GM12878 (cell line): Measurements from ENCODE around the gene PSTPIP2.

Experiments used
- BACH1 ChIP-seq: fragments of 450-650 bp; IDR thresholded peaks from 2 replicates; pipeline ENCODE4 v1.6.1; 2017; ENCODE audit warnings: mild to moderate bottlenecking, borderline replicate concordance
- CTCF ChIP-seq, 3 experiments: IDR thresholded peaks in 2 of 3; conservative IDR thresholded peaks in 1 of 3; 2 replicates each; pipeline ENCODE4 v1.5.1; 2011; ENCODE audit warnings: low read depth in 3 of 3, low read length in 3 of 3, mild to moderate bottlenecking in 3 of 3, control low read depth in 2 of 3, moderate library complexity in 2 of 3, inconsistent platforms in 1 of 3, mixed read lengths in 1 of 3; ENCODE audit not compliant: control insufficient read depth in 2 of 3, insufficient read depth in 1 of 3; ENCODE audit errors: extremely low read depth in 1 of 3
- ETV6 ChIP-seq, 2 experiments: fragments of 450-650 bp in 1 of 2; IDR thresholded peaks in 1 of 2; conservative IDR thresholded peaks in 1 of 2; 2 replicates each; pipeline ENCODE4 v1.6.1; 2014; ENCODE audit warnings: antibody characterized with exemption in 1 of 2, borderline replicate concordance in 1 of 2, low read depth in 1 of 2, mild to moderate bottlenecking in 1 of 2, moderate library complexity in 1 of 2
- EZH2 ChIP-seq: IDR thresholded peaks from 2 replicates; pipeline ENCODE4 v1.6.1; 2012; ENCODE audit warnings: low read depth, mild to moderate bottlenecking, control low read depth, inconsistent platforms, low read length, borderline replicate concordance; ENCODE audit not compliant: control insufficient read depth
- NFIC ChIP-seq: IDR thresholded peaks from 2 replicates; pipeline ENCODE4 v1.6.1; 2012; ENCODE audit warnings: low read depth, mild to moderate bottlenecking, inconsistent platforms, low read length, moderate library complexity
- POLR2A ChIP-seq: IDR thresholded peaks from 2 replicates; pipeline ENCODE4 v1.6.1; 2011; ENCODE audit warnings: low read depth, mild to moderate bottlenecking, low read length
- POLR2AphosphoS5 ChIP-seq: IDR thresholded peaks from 2 replicates; pipeline ENCODE4 v1.6.1; 2011; ENCODE audit warnings: mild to moderate bottlenecking, low read length, inconsistent platforms
- SMAD1 ChIP-seq: fragments of 450-650 bp; IDR thresholded peaks from 2 replicates; pipeline ENCODE4 v1.6.1; 2018; ENCODE audit warnings: mild to moderate bottlenecking, low read depth; ENCODE audit not compliant: partially characterized antibody
- SP1 ChIP-seq: IDR thresholded peaks from one replicate; pipeline ENCODE4 v1.6.1; 2011; ENCODE audit warnings: low read depth, low read length
- SREBF2 ChIP-seq: IDR thresholded peaks from 2 replicates; pipeline ENCODE4 v1.6.1; 2012; ENCODE audit warnings: mild to moderate bottlenecking, low read length
- ZBED1 ChIP-seq: IDR thresholded peaks from 2 replicates; pipeline ENCODE4 v1.6.1; 2016; ENCODE audit warnings: borderline replicate concordance
- ZNF274 ChIP-seq: IDR thresholded peaks from one replicate; pipeline ENCODE4 v1.8.0; 2011; ENCODE audit not compliant: insufficient read length, insufficient read depth

DNA sequence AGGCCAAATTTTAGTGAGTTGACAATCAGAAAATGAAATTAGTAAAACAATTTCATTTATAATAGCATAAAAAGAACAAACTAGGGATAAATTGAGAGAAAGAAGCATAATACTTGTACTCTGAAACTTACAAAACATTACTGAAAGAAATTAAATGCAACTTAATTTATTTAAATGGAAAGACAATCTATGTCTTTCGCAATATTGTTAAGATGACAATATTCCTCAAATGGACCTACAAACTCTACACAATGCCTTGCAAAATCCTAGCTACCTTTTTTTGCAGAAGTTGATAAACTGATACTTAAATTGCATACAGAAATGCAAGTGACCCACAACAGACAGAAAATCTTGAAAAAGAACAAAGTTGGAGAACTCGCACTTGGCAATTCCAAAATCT is 114.0 kb downstream of the PSTPIP2 start:
- TF ChIP-seq ETV6 (conservative IDR thresholded peaks at IDR 0.05 in 1 of 2, IDR thresholded peaks at IDR 0.05 in 1 of 2; ENCODE audit: borderline replicate concordance in 1 of 2, low read depth in 1 of 2), result no peak
- no peak for TF ChIP-seq CTCF (IDR thresholded peaks at IDR 0.05 in 2 of 3, conservative IDR thresholded peaks at IDR 0.05 in 1 of 3; ENCODE audit: control insufficient read depth in 2 of 3, extremely low read depth in 1 of 3, insufficient read depth in 1 of 3, low read depth in 3 of 3, low read length in 3 of 3)
- no peak for TF ChIP-seq EZH2
- TF ChIP-seq SMAD1, result no peak
- no peak for TF ChIP-seq ZNF274
- TF ChIP-seq ZBED1, result no peak
- no peak for TF ChIP-seq POLR2A
- TF ChIP-seq POLR2AphosphoS5, result no peak
- TF ChIP-seq SREBF2, result no peak
- no peak for TF ChIP-seq NFIC
- no peak for TF ChIP-seq SP1
- no peak for TF ChIP-seq BACH1
